ENCODE results near the gene ETS1.

DNA sequence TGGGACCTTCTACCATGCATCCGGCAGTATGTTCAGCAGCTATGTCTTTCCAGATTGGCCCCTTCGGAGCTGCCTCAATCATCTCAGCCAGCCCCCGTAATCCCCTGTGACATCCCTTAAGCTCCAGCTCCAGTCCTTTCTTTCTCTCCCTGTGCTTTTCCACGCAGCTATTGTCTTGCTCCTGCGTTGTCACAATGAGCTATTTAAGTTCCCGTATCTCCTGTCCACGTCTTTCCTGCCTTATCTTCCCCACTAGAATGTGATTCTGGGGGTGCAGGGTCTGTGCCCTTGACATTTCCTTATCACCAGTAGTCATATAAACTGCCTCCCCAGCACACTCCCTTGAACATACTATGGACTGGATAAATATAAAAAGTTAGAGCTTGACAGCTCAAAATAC lies 5.1 kb upstream of the ETS1 start:
- TF ChIP-seq, protein P1, sequence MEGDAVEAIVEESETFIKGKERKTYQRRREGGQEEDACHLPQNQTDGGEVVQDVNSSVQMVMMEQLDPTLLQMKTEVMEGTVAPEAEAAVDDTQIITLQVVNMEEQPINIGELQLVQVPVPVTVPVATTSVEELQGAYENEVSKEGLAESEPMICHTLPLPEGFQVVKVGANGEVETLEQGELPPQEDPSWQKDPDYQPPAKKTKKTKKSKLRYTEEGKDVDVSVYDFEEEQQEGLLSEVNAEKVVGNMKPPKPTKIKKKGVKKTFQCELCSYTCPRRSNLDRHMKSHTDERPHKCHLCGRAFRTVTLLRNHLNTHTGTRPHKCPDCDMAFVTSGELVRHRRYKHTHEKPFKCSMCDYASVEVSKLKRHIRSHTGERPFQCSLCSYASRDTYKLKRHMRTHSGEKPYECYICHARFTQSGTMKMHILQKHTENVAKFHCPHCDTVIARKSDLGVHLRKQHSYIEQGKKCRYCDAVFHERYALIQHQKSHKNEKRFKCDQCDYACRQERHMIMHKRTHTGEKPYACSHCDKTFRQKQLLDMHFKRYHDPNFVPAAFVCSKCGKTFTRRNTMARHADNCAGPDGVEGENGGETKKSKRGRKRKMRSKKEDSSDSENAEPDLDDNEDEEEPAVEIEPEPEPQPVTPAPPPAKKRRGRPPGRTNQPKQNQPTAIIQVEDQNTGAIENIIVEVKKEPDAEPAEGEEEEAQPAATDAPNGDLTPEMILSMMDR (IDR thresholded peaks at IDR 0.05): no peak
- TF ChIP-seq RAD21 (conservative IDR thresholded peaks at IDR 0.05 in 1 of 2, IDR thresholded peaks at IDR 0.05 in 1 of 2) (no peak), USF2 (IDR thresholded peaks at IDR 0.05) (no peak), CBX2 (IDR thresholded peaks at IDR 0.05; ENCODE audit: borderline replicate concordance, low read depth) (no peak)

Measured in A549 (cell line).